Glutamatergic neuron (in vitro differentiated cells): Measurements from ENCODE around the gene GAB2. TPM values are rescaled to one million over a fixed set of nuclear protein-coding genes. Genes with fewer than 3 reads are reported as not detected.

ENCODE experiments used
- DNase-seq: peaks from one replicate; pipeline ENCODE4 v3.0.0; 2022
- H3K27ac Mint-ChIP-seq: one replicate; pipeline ENCODE4 v1.8.0; 2020; ENCODE audit warnings: mild to moderate bottlenecking, mixed read lengths, inconsistent platforms; ENCODE audit not compliant: unreplicated experiment
- H3K27me3 Mint-ChIP-seq: one replicate; pipeline ENCODE4 v1.8.0; 2020; ENCODE audit warnings: mild to moderate bottlenecking, moderate library complexity, mixed read lengths, inconsistent platforms; ENCODE audit not compliant: unreplicated experiment
- H3K36me3 Mint-ChIP-seq: one replicate; pipeline ENCODE4 v1.8.0; 2020; ENCODE audit warnings: mild to moderate bottlenecking, mixed read lengths, inconsistent platforms; ENCODE audit not compliant: unreplicated experiment
- H3K4me1 Mint-ChIP-seq: one replicate; pipeline ENCODE4 v1.8.0; 2020; ENCODE audit warnings: mild to moderate bottlenecking, low read depth, mixed read lengths, inconsistent platforms; ENCODE audit not compliant: unreplicated experiment
- H3K4me3 Mint-ChIP-seq: one replicate; pipeline ENCODE4 v1.8.0; 2020; ENCODE audit warnings: mild to moderate bottlenecking, mixed read lengths, inconsistent platforms; ENCODE audit not compliant: unreplicated experiment
- H3K9me3 Mint-ChIP-seq: one replicate; pipeline ENCODE4 v1.8.0; 2020; ENCODE audit warnings: mild to moderate bottlenecking, moderate library complexity, mixed read lengths, inconsistent platforms; ENCODE audit not compliant: unreplicated experiment
- total RNA-seq: library from RNA; stranded (reverse); fragmentation: NEBNext Ultra II Directional; extraction: Animal tissue kit (Norgen Biotek cat#: 25700); gene quantifications from one replicate; pipeline ENCODE4 v1.2.1, GENCODE V29; 2021; ENCODE audit not compliant: unreplicated experiment
- TF ChIP-seq, protein P1 (sequence below): fragments of 200-600 bp; sonication (generic); IDR thresholded peaks from one replicate; pipeline ENCODE4 v1.5.0; 2021; ENCODE audit not compliant: partially characterized antibody, unreplicated experiment

GAB2 gene
- total RNA-seq, 1 donor from 2014 or later, result 87.9 TPM

DNA sequence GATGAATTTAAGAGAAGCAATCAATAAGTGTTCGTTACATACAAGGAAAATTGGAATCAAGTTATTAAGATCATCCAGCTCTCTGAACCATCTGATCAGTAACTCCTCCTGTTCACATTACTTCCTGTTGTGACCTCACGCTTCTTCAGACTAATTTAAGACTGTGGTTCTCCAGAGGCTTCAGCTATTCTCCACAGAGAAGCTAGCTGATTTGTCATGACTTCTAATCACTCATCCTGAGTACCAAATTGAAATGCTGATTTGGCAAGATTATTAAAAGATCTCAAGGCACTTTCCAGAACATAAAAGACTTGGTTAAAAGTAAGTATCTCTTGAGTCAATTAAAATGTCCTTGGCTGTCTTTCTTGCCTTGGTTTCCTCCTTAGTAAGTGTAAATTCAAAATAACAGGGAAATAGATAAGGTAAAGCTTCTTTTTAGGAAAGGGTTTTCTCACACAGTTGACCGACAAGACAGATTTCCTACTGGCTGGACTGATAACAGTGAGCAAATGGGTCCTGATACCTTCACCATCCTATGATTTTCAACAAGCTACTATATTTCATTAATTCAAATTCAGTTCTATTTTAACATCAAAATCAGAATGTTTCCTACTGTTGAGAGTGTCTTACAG, 38.5 kb downstream of the GAB2 start:
- TF ChIP-seq, protein P1, sequence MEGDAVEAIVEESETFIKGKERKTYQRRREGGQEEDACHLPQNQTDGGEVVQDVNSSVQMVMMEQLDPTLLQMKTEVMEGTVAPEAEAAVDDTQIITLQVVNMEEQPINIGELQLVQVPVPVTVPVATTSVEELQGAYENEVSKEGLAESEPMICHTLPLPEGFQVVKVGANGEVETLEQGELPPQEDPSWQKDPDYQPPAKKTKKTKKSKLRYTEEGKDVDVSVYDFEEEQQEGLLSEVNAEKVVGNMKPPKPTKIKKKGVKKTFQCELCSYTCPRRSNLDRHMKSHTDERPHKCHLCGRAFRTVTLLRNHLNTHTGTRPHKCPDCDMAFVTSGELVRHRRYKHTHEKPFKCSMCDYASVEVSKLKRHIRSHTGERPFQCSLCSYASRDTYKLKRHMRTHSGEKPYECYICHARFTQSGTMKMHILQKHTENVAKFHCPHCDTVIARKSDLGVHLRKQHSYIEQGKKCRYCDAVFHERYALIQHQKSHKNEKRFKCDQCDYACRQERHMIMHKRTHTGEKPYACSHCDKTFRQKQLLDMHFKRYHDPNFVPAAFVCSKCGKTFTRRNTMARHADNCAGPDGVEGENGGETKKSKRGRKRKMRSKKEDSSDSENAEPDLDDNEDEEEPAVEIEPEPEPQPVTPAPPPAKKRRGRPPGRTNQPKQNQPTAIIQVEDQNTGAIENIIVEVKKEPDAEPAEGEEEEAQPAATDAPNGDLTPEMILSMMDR, result no peak
- peaks cover 2% of the 10 kb centered on the region for H3K9me3 Mint-ChIP-seq
- peaks cover 34% of the 10 kb centered on the region for H3K4me1 Mint-ChIP-seq
- H3K36me3 Mint-ChIP-seq, result peaks cover 15% of the 10 kb centered on the region
- DNase-seq, result no peak
- H3K27ac Mint-ChIP-seq, result no peak overlapping the region
- H3K4me3 Mint-ChIP-seq, result no peak overlapping the region
- H3K27me3 Mint-ChIP-seq, result peaks cover 4% of the 10 kb centered on the region

DNA sequence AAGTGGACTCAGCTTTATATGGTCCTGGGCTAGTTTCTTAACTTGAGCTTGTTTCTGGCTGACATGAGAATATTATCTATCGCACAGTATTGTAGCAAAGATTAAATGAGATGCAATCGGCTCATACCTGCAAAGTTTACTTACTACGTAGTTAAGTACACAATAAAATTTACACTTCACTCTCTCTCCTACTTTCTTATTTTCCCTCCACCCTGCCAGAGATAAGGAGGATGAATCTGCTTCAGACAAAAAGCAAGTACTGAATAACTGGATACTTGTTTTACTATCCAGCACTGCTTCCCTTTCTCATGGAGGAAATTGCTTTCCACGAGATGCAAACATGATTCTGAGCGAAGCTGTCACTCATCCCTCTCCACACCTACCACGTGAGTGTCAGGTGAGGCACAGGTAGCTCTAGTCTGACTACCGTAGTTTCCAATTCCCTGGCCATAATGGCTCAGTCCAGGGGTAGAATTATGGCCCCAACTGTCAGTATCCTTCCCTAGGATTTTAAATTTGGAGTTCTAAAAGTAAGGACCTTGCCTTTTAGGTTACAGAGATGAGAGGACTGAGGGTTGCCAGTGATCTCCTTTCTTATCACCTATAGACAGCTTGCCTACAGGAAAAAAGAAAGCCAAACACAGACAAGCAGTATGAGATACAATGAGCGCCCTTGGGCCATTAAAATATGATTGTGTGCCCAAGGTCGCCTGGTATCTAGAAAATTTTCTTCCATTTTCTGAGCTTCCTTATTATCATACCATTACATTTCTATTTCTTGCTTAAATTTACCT, 39.8 kb downstream of the GAB2 start:
- no peak overlapping the region for H3K27ac Mint-ChIP-seq
- no peak for DNase-seq
- peaks cover 2% of the 10 kb centered on the region for H3K9me3 Mint-ChIP-seq
- peaks cover 4% of the 10 kb centered on the region for H3K27me3 Mint-ChIP-seq
- H3K4me3 Mint-ChIP-seq, result no peak overlapping the region
- peaks cover 9% of the 10 kb centered on the region for H3K36me3 Mint-ChIP-seq
- peaks cover 39% of the 10 kb centered on the region for H3K4me1 Mint-ChIP-seq
- TF ChIP-seq, protein P1, result no peak

DNA sequence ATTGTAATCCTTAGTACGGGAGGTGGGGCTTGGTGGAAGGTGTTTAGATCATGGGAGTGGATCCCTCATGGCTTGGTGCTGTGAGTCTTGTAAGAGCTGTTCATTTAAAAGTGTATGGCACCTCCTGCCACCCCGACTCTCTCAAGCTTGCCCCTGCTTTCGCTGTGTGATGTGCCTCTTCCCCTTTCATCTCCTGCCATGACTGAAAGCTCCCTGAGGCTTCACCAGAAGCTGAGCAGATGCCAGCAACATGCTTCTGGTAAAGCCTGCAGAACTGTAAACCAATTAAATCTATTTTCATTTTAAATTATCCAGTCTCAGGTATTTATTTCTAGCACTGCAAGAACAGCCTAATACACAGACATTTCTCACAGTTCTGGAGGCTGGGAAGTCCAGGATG, 40.8 kb downstream of the GAB2 start:
- Mint-ChIP-seq H3K9me3 (peaks cover 2% of the 10 kb centered on the region), H3K4me1 (peaks cover 43% of the 10 kb centered on the region), H3K4me3 (no peak overlapping the region), H3K27me3 (peaks cover 4% of the 10 kb centered on the region), H3K27ac (no peak overlapping the region), H3K36me3 (peaks cover 9% of the 10 kb centered on the region)
- TF ChIP-seq, protein P1, result no peak
- DNase-seq, result no peak

DNA sequence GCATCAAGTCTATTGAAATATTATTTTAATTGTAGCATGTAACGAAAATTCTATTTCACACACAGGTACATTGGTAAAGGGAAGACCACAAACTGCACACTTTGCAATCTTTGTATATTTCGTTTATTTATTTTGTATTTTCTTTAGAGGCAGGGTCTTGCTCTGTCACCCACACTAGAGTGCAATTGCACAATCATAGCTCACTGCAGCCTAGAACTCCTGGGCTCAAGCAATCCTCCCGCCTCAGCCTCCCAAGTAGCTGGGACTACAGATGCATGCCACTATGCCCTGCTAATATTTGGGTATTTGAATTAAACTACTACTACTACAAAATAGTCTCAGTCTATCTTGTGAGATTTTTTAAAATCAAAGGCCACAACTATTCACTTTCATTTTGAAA, 42.7 kb downstream of the GAB2 start:
- TF ChIP-seq, protein P1, result no peak
- no peak overlapping the region for H3K4me3 Mint-ChIP-seq
- peaks cover 9% of the 10 kb centered on the region for H3K36me3 Mint-ChIP-seq
- peaks cover 8% of the 10 kb centered on the region for H3K27me3 Mint-ChIP-seq
- no peak overlapping the region for H3K27ac Mint-ChIP-seq
- peaks cover 4% of the 10 kb centered on the region for H3K9me3 Mint-ChIP-seq
- H3K4me1 Mint-ChIP-seq, result peaks cover 49% of the 10 kb centered on the region
- no peak for DNase-seq

DNA sequence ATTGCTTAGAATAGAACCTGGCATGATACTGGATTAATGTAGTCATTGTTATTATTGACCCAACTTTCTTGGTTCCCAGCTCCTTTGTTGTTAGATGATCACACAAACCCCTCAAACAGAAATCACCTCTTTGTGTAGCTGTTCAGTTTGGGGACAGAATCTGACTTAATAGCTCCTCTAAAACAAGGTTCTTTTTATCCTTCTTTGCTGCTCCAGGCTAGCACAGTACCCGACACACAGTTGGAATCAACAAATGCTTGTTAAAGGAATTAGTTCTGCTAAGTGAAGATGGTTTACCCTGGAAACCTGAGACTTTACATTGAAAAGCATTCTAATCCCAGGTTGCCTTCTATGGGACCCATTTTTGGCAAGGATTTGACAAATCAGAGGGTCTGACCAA, 43.9 kb downstream of the GAB2 start:
- no peak overlapping the region for H3K4me3 Mint-ChIP-seq
- peaks cover 8% of the 10 kb centered on the region for H3K27me3 Mint-ChIP-seq
- H3K4me1 Mint-ChIP-seq, result peaks cover 43% of the 10 kb centered on the region
- TF ChIP-seq, protein P1, result no peak
- H3K36me3 Mint-ChIP-seq, result peaks cover 5% of the 10 kb centered on the region
- no peak for DNase-seq
- peaks cover 4% of the 10 kb centered on the region for H3K9me3 Mint-ChIP-seq
- no peak overlapping the region for H3K27ac Mint-ChIP-seq
